NT2/D1 (cell line): ENCODE results near the gene PDE6H.

Source experiments
- DNase-seq: peaks from one replicate; pipeline ENCODE4 v3.0.0-alpha.2; 2011; ENCODE audit warnings: low read depth, low spot score
- H3K27me3 ChIP-seq: 2 replicates; pipeline ENCODE4 v1.6.0; 2011; ENCODE audit warnings: mild to moderate bottlenecking; ENCODE audit not compliant: insufficient read length, insufficient read depth
- H3K36me3 ChIP-seq: 2 replicates; pipeline ENCODE4 v1.6.1; 2011; ENCODE audit warnings: mild to moderate bottlenecking, low read length, mixed read lengths; ENCODE audit not compliant: insufficient read depth, insufficient read length
- H3K4me1 ChIP-seq: 2 replicates; pipeline ENCODE4 v1.5.1; 2011; ENCODE audit not compliant: insufficient read depth, insufficient read length
- H3K4me3 ChIP-seq: 2 replicates; pipeline ENCODE4 v1.5.1; 2011; ENCODE audit warnings: low read depth; ENCODE audit not compliant: insufficient read length
- H3K9ac ChIP-seq: 2 replicates; pipeline ENCODE4 v1.6.0; 2011; ENCODE audit warnings: low read depth; ENCODE audit not compliant: insufficient read length
- H3K9me3 ChIP-seq: 2 replicates; pipeline ENCODE4 v1.5.1; 2011; ENCODE audit warnings: mild to moderate bottlenecking, low read length; ENCODE audit not compliant: insufficient read depth
- SUZ12 ChIP-seq: IDR thresholded peaks from 2 replicates; pipeline ENCODE4 v1.6.1; 2011; ENCODE audit not compliant: insufficient read length, insufficient read depth; ENCODE audit errors: extremely low read depth
- YY1 ChIP-seq: IDR thresholded peaks from 2 replicates; pipeline ENCODE4 v1.6.1; 2011; ENCODE audit not compliant: insufficient read length, insufficient read depth
- ZNF274 ChIP-seq: IDR thresholded peaks from 2 replicates; pipeline ENCODE4 v1.6.1; 2011; ENCODE audit warnings: mild to moderate bottlenecking, low read depth, low read length

PDE6H gene

DNA sequence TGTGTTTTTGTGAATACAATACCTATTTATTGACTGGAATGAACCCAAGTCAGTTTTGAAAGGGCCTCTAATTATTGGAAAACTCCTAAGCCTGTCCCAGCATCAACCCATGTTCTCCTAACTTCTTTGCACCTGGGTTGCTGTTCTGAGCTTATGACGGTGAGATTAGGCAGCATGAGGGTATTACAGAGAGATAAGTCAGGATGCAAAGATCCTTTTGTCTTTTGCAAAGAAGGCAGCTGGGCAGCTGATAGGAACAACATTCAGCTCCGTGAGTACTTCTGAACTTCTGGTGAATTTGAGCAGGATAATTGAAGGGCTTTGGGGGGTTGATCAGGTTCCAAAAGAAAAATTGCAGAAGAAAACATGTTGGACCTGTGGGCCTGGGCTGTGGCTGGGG is at the start of gene PDE6H:
TSS of gene PDE6H (plus strand) at position 227 of the 400 bp plus-strand sequence. CDS start 4,971 bp downstream, outside the sequence.
- Histone ChIP-seq H3K4me1 (no peaks in the 10 kb centered on the region), H3K4me3 (no peak within 1 kb of the TSS), H3K36me3 (no peaks in the 10 kb centered on the region), H3K27me3 (no peaks in the 10 kb centered on the region), H3K9ac (no peak within 1 kb of the TSS), H3K9me3 (no peaks in the 10 kb centered on the region)
- TF ChIP-seq YY1: no peak
- TF ChIP-seq ZNF274: no peak
- no peak for TF ChIP-seq SUZ12
- no peak for DNase-seq

DNA sequence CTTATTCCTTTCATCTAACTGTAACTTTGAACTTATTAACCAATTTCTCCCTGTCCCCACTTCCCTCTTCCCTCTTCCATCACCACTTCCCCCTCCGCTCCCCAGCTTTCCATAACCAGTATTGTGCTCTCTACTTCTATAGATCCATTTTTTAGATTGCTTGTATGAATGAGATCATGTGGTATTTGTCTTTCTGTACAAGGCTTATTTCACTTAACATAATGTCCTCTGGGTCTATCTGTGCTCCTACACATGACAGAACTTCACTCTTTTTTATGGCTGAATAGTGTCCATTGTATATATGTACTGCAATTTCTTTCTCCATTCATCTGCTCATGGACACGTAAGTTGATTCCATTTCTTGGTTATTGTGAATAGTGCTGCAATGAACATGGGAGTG is 48.9 kb upstream of the PDE6H start:
- no peaks in the 10 kb centered on the region for H3K9me3 ChIP-seq
- H3K9ac ChIP-seq: no peak overlapping the region
- no peak for TF ChIP-seq YY1
- TF ChIP-seq ZNF274: no peak
- TF ChIP-seq SUZ12: no peak
- no peak for DNase-seq
- H3K4me1 ChIP-seq: no peaks in the 10 kb centered on the region
- H3K4me3 ChIP-seq: no peak overlapping the region
- no peaks in the 10 kb centered on the region for H3K36me3 ChIP-seq
- H3K27me3 ChIP-seq: no peaks in the 10 kb centered on the region

DNA sequence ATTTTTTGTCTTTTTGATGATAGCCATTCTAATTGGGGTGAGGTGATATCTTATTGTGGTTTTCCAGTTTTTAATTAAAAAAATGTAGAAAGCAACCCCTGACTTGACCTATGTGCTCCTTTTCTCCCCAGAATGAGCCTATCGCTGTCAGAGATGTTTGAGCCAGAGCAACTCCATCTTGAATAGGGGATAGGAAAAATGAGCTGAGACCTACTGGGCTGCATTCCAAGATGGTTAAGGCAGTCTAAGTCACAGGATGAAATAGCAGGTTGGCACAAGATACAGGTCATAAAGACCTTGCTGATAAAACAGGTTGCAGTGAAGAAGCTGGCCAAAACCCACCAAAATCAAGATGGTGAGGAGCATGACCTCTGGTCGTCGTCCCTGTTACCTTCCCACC is 48.3 kb upstream of the PDE6H start:
- Histone ChIP-seq H3K27me3 (no peaks in the 10 kb centered on the region), H3K9ac (no peak overlapping the region), H3K4me1 (no peaks in the 10 kb centered on the region), H3K4me3 (no peak overlapping the region), H3K36me3 (no peaks in the 10 kb centered on the region), H3K9me3 (no peaks in the 10 kb centered on the region)
- DNase-seq: no peak
- TF ChIP-seq ZNF274: no peak
- TF ChIP-seq YY1: no peak

DNA sequence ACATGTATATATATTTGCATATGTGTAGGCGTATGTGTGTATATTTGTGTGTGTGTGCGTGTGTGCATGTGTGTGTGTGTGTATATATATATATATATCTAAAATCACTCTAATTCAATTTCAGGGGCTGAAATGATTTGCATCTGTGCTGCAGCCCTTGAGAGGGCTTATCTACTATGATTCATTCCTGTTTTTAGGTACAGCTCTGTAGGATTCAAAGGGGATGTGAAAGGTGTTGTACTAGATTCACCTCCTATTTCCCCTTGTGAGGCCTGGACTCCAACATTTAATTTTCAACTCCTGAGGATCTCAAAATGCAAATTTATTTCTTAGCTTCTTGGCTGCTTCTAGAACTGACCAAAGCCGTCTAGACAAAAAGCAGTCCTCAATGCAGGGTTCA is 45.6 kb upstream of the PDE6H start:
- H3K4me3 ChIP-seq: no peak overlapping the region
- no peak for DNase-seq
- H3K9me3 ChIP-seq: no peaks in the 10 kb centered on the region
- no peaks in the 10 kb centered on the region for H3K4me1 ChIP-seq
- no peaks in the 10 kb centered on the region for H3K36me3 ChIP-seq
- TF ChIP-seq YY1: no peak
- H3K27me3 ChIP-seq: no peaks in the 10 kb centered on the region
- H3K9ac ChIP-seq: no peak overlapping the region

DNA sequence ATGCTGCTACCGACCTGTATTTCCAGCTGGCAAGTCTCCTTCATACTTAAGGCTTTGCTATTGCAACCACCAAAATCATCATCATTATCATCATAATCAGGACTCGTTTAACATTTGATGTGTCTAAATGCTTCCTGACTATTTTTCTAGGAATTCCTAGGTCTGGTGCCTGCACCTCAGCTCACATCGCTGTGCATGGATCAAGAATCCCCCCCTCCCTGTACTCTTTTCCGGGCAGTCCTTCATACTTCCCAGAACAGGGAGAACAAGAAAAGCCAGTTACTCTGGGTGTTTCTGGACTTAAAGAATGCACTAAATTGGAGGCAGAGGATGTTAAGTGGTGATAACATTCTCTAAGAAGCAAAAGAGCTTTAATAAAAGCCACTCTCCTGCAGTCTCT is 43.9 kb upstream of the PDE6H start:
- Histone ChIP-seq H3K4me1 (no peaks in the 10 kb centered on the region), H3K36me3 (no peaks in the 10 kb centered on the region), H3K9ac (no peak overlapping the region), H3K4me3 (no peak overlapping the region), H3K9me3 (no peaks in the 10 kb centered on the region), H3K27me3 (no peaks in the 10 kb centered on the region)
- no peak for DNase-seq
- TF ChIP-seq SUZ12: no peak
- no peak for TF ChIP-seq ZNF274
- TF ChIP-seq YY1: no peak

DNA sequence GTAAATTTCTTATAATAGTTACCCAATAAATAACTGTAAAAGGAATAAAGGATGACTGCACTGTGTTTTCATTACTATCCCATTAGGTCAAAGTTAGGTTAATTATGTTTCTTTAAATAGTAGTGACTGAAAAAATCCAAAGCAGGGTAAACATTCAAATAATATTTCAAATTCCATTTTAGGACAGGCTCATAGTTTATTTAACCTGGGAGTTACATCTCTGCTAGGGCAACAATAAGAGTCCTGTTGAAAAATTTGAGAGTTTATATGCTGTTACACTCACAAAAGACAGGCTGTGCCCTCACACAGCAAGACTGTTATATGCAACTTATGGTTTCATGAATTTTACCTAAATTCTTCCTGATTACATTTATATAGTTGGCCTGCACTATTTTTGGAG is 42.5 kb upstream of the PDE6H start:
- Histone ChIP-seq H3K9ac (no peak overlapping the region), H3K4me1 (no peaks in the 10 kb centered on the region), H3K36me3 (no peaks in the 10 kb centered on the region), H3K27me3 (no peaks in the 10 kb centered on the region), H3K4me3 (no peak overlapping the region), H3K9me3 (no peaks in the 10 kb centered on the region)
- no peak for TF ChIP-seq YY1
- no peak for TF ChIP-seq ZNF274
- no peak for TF ChIP-seq SUZ12
- DNase-seq: no peak

DNA sequence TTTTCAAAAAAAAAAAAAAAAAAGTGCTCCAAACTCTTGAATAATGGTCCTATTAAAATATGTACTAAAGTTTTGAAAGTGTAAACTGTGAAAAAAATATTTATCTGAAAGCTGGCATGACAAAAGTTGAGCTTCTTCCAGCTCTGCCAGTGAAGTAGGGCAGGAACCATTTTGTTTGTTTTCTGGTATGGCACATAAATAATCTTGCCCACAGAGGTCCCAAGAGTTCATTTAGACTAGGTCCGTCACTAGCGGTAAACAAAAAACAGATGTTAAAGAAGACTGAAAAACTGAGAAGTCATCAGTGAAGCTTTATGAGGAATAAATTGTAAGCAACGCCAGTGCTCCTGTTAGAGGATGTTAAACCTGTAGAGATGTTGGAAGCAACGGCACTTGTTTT is 41.5 kb upstream of the PDE6H start:
- H3K4me3 ChIP-seq: no peak overlapping the region

DNA sequence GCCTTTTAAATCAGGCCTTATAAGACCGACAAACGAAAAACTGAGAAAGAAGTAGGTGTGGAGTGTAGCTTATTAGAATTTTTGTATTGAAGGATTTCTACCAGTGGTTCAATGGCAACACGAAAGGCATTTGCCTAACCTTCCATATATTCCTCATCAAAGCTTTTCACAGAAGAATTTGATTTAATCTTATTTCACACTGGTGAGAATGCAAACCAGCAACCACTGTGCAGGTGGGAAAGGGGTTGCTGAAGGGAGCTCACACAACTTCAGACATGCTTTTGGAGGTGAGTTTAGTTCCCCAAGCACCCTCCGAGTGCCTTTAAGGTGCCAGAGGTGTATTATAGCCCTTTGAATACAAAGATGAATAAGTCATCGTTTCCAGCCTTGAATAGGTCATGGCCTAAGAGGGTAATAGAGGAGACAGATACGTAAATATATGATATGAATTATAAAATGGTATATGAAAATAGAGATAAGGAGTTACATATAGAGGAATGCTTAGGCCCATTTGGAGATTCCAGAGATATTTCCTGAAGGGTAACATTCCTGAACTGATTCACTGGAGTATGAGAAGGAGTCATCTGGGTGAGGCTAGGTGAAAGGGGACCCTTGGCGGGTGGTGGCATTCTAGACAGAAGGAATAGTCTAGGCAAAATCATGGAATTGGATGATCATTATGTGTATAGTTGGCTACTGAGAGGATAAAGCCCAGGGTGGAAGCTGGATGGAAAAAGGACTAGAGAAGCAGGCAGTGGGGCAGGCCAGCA is 40.9 kb upstream of the PDE6H start:
- no peaks in the 10 kb centered on the region for H3K9me3 ChIP-seq
- H3K4me3 ChIP-seq: no peak overlapping the region
- H3K4me1 ChIP-seq: no peaks in the 10 kb centered on the region
- no peak for DNase-seq
- no peaks in the 10 kb centered on the region for H3K36me3 ChIP-seq
- H3K27me3 ChIP-seq: no peaks in the 10 kb centered on the region
- H3K9ac ChIP-seq: no peak overlapping the region
- no peak for TF ChIP-seq YY1
- no peak for TF ChIP-seq ZNF274
- TF ChIP-seq SUZ12: no peak

More for the DNA sequence above, 41.5 kb upstream of the PDE6H start:
- H3K9me3 ChIP-seq: no peaks in the 10 kb centered on the region
- DNase-seq: no peak
- H3K9ac ChIP-seq: no peak overlapping the region
- no peaks in the 10 kb centered on the region for H3K27me3 ChIP-seq
- TF ChIP-seq YY1: no peak
- no peak for TF ChIP-seq SUZ12
- no peak for TF ChIP-seq ZNF274
- H3K4me1 ChIP-seq: no peaks in the 10 kb centered on the region
- H3K36me3 ChIP-seq: no peaks in the 10 kb centered on the region
